Measurements from ENCODE around the gene KLHL28. TPM values are rescaled to one million over a fixed set of nuclear protein-coding genes. Genes with fewer than 3 reads are reported as not detected.
"Not testable (repeated sequence)": the region's sequence is repeated elsewhere in the genome, so short reads cannot be mapped to it uniquely, and the experiment has no call there.

Gene KLHL28
- total and polyA plus RNA-seq, 12 donors: 1.5 to 17.8 (median 9.6) TPM

GRCh38 chr14:44896275-44897040 lies 65.3 kb downstream of the KLHL28 start:
- intact Hi-C loops (cut with DNase I): no loop called here
- Histone ChIP-seq H3K27me3 (no peaks in the 10 kb centered on the region), H3K27ac (peak overlapping the region in 4 of 5 donors; percentile 41 to 99 (median 48)), H3K4me1 (replicated peaks in 1 of 2) (peaks cover 5 to 16% of the 10 kb centered on the region in 2 donors), H3K9me3 (replicated peaks in 1 of 3) (peaks cover 0 to 3% (median 0%) of the 10 kb centered on the region in 3 donors), H3K36me3 (replicated peaks in 1 of 2) (no peaks in the 10 kb centered on the region), H3K4me3 (peak overlapping the region in 1 of 4 donors; percentile 93)
- no peak for TF ChIP-seq POLR2A (IDR thresholded peaks at IDR 0.05)
- TF ChIP-seq CTCF (IDR thresholded peaks at IDR 0.05): no peak
- DNase-seq: no peak
- 79 to 82% (median 81%) methylated on average over 10 of the region's 10 CpGs for WGBS, 4 donors

GRCh38 chr14:44895716-44896115 lies 66.0 kb downstream of the KLHL28 start:
- no peak overlapping the region for H3K27ac ChIP-seq

GRCh38 chr14:44893535-44893934 lies 68.2 kb downstream of the KLHL28 start:
- H3K27me3 ChIP-seq: no peaks in the 10 kb centered on the region
- H3K9me3 ChIP-seq (replicated peaks in 1 of 3): no peaks in the 10 kb centered on the region
- no peak overlapping the region for H3K4me3 ChIP-seq
- intact Hi-C loops (cut with DNase I): no loop called here
- 66 to 77% (median 72%) methylated on average over 2 of the region's 2 CpGs for WGBS, 4 donors
- TF ChIP-seq CTCF (IDR thresholded peaks at IDR 0.05) (no peak), POLR2A (IDR thresholded peaks at IDR 0.05) (no peak)
- no peaks in the 10 kb centered on the region for H3K36me3 ChIP-seq (replicated peaks in 1 of 2)
- peaks cover 5 to 10% of the 10 kb centered on the region in 2 donors for H3K4me1 ChIP-seq (replicated peaks in 1 of 2)
- DNase-seq: no peak
- no peak overlapping the region for H3K27ac ChIP-seq

More at GRCh38 chr14:44895716-44896115, 66.0 kb downstream of the KLHL28 start:
- Histone ChIP-seq H3K9me3 (replicated peaks in 1 of 3) (peaks cover 0 to 3% (median 0%) of the 10 kb centered on the region in 3 donors), H3K36me3 (replicated peaks in 1 of 2) (no peaks in the 10 kb centered on the region), H3K4me1 (replicated peaks in 1 of 2) (peaks cover 5 to 16% of the 10 kb centered on the region in 2 donors), H3K27me3 (no peaks in the 10 kb centered on the region), H3K4me3 (no peak overlapping the region)
- TF ChIP-seq POLR2A (IDR thresholded peaks at IDR 0.05) (no peak), CTCF (IDR thresholded peaks at IDR 0.05) (no peak)
- intact Hi-C loops (cut with DNase I): no loop called here
- WGBS, 4 donors: 88 to 92% (median 90%) methylated on average over 2 of the region's 2 CpGs
- DNase-seq: no peak

- 60 to 72% (median 69%) methylated on average over 2 of the region's 3 CpGs for WGBS, 4 donors
- H3K27ac ChIP-seq; H3K9me3 ChIP-seq (replicated peaks in 1 of 3); H3K4me3 ChIP-seq; intact Hi-C loops (cut with DNase I); H3K27me3 ChIP-seq; H3K4me1 ChIP-seq (replicated peaks in 1 of 2); H3K36me3 ChIP-seq (replicated peaks in 1 of 2); DNase-seq: not testable (repeated sequence)
Measured at GRCh38 chr14:44891726-44892372, 69.9 kb downstream of the KLHL28 start.
